ENCODE measurements around the gene CDC42EP1. TPM values are rescaled to one million over a fixed set of nuclear protein-coding genes. Genes with fewer than 3 reads are reported as not detected.
"Not testable (repeated sequence)": the region's sequence is repeated elsewhere in the genome, so short reads cannot be mapped to it uniquely, and the experiment has no call there.

The CDC42EP1 gene
- total and polyA plus RNA-seq, 2 donors (not counting 1 experiment from before 2014, with no cell fraction given) = 0.22 TPM; not detected in 1

DNA sequence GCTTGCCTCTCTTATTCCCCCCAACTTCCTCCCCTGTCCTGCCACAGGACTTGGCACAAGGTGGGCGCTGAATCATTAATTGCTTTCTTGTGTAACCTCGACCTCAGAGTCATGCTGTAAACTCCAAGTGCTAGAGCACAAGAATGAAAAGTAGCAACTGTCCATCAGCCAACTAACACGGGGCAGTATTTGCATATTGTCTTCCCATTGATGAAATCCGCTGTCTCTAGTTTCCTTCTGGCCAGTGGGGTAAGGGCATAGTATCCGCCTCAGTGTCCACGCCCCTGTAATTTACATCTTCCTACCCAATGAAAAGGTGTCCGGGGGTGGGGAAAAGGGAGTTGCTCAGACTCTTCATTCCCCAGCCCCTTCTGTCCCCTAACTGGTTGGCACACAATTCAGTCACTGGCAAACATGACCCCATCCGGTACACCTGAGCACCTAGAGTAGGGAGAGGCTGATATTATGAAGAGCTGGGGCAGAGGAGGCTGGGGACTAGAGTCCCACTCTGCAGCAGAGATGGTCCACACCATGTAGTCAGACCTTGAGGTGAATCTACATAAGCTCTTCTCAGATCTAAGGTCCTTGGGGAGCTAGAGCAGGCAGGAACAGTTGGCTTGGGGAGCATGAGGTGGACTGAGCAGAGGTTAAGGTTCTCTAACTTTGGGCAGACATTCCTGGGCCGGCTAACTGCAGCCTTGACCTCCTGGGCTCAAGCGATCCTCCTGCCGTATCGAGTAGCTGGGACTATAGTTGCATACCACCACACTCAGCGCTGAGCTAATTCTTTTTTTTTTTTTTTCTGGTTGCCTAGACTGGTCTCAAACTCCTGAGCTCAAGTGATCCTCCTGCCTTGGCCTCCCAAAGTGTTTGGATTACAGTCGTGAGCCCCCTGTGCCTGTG, 41.5 kb downstream of the CDC42EP1 start:
- H4K20me1 ChIP-seq (ENCODE audit: control insufficient read depth, insufficient read depth, low read length, poor library complexity, severe bottlenecking) = no peaks in the 10 kb centered on the region
- CTCF ChIA-PET = interaction anchor here (0.8 to 1.2 kb wide), 4 partner anchors 9 to 62 kb away, joined by 3 to 6 read pairs (median 3); no protein-coding TSS in a partner anchor
- 68% methylated on average over 8 of the region's 14 CpGs for WGBS (ENCODE audit: insufficient coverage)
- H3K4me3 Mint-ChIP-seq = no peak overlapping the region
- peaks cover 20% of the 10 kb centered on the region for H3K27me3 Mint-ChIP-seq
- no peaks in the 10 kb centered on the region for H3K9me3 Mint-ChIP-seq (ENCODE audit: insufficient read depth)
- no peak overlapping the region for H2AFZ ChIP-seq (ENCODE audit: insufficient read depth, low read depth, low read length, poor library complexity, severe bottlenecking)
- no peak overlapping the region for H3K27ac Mint-ChIP-seq
- no peaks in the 10 kb centered on the region for H3K9me3 ChIP-seq (ENCODE audit: control extremely low read depth in 1 of 3, control insufficient read depth in 2 of 3, insufficient read depth in 1 of 3, low read length in 2 of 3)
- intact Hi-C loops (cut with micrococcal nuclease) = loop anchor here (10.0 kb wide), 1 partner anchor 903 kb away; the partner anchor contains the start of gene DDX17
- H3K27ac ChIP-seq (ENCODE audit: low read length in 2 of 2) = no peak overlapping the region
- H3K36me3 ChIP-seq (replicated peaks in 1 of 2; ENCODE audit: control extremely low read depth in 1 of 2, control insufficient read depth in 1 of 2, extremely low read depth in 1 of 2, insufficient read depth in 2 of 2, low read length in 1 of 2) = no peaks in the 10 kb centered on the region
- no peak overlapping the region for H3K4me2 ChIP-seq (replicated peaks; ENCODE audit: low read depth, low read length, poor library complexity, severe bottlenecking)
- peaks cover under 1% of the 10 kb centered on the region for H3K4me1 Mint-ChIP-seq
- H3K4me1 ChIP-seq (ENCODE audit: control insufficient read depth in 2 of 2, insufficient read depth in 2 of 2, low read length in 2 of 2) = peaks cover 0 to under 1% of the 10 kb centered on the region in 2 donors
- peaks cover 0 to 3% (median 1%) of the 10 kb centered on the region in 4 experiments for H3K27me3 ChIP-seq (replicated peaks in 1 of 4; ENCODE audit: control extremely low read depth in 1 of 4, control insufficient read depth in 3 of 4, insufficient read depth in 4 of 4, low read length in 3 of 4)
- DNase-seq = no peak
- no peak overlapping the region for H3K4me3 ChIP-seq (ENCODE audit: control extremely low read depth in 1 of 5, extremely low read depth in 1 of 5, insufficient read depth in 1 of 5, low read depth in 2 of 5, low read length in 4 of 5)
- H3K79me2 ChIP-seq (ENCODE audit: control insufficient read depth, insufficient read depth, low read length) = no peaks in the 10 kb centered on the region
- no peak for ATAC-seq (ENCODE audit: low read depth)
- POLR2A ChIA-PET = interaction anchor here (0.6 kb wide), 2 partner anchors 83 to 280 kb away, joined by 3 to 4 read pairs; no protein-coding TSS in a partner anchor
- no peak for TF ChIP-seq EZH2 (IDR thresholded peaks at IDR 0.05; ENCODE audit: borderline replicate concordance, insufficient read depth, low read depth, low read length, poor library complexity, severe bottlenecking)
- TF ChIP-seq, protein P1, sequence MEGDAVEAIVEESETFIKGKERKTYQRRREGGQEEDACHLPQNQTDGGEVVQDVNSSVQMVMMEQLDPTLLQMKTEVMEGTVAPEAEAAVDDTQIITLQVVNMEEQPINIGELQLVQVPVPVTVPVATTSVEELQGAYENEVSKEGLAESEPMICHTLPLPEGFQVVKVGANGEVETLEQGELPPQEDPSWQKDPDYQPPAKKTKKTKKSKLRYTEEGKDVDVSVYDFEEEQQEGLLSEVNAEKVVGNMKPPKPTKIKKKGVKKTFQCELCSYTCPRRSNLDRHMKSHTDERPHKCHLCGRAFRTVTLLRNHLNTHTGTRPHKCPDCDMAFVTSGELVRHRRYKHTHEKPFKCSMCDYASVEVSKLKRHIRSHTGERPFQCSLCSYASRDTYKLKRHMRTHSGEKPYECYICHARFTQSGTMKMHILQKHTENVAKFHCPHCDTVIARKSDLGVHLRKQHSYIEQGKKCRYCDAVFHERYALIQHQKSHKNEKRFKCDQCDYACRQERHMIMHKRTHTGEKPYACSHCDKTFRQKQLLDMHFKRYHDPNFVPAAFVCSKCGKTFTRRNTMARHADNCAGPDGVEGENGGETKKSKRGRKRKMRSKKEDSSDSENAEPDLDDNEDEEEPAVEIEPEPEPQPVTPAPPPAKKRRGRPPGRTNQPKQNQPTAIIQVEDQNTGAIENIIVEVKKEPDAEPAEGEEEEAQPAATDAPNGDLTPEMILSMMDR (IDR thresholded peaks at IDR 0.05) = no peak
- no peak overlapping the region for H3K9ac ChIP-seq (ENCODE audit: low read length)

DNA sequence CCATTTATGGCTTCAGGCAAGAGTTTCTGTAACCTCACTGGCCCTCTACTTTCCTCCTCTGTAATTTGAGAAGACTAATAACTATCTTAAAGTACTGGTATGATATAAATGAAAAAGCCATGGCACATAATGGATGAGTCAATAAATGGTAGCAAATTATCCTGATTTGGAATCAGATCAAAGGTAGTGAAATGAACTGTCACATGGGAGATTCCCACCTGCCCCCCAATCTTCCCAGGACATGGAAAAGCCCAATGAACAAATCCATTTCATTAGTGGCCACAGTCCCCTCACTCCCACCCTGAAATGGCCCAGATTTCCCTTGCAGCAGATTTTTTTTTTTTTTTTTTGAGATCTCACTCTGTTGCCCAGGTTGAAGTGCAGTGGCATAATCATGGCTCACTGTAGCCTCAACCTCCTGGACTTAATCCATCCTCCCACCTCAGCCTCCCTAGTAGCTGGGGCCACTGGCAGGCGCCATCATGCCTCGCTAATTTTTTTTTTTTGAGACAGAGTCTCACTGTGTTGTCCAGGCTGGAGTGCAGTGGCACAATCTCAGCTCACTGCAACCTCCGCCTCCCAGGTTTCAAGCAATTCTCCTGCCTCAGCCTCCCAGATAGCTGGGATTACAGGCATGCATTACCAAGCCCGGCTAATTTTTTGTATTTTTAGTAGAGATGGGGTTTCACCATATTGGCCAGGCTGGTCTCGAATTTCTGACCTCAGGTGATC, 42.4 kb downstream of the CDC42EP1 start:
- not testable (repeated sequence) for H3K27ac Mint-ChIP-seq; H3K79me2 ChIP-seq (ENCODE audit: control insufficient read depth, insufficient read depth, low read length); H3K36me3 ChIP-seq (replicated peaks in 1 of 2; ENCODE audit: control extremely low read depth in 1 of 2, control insufficient read depth in 1 of 2, extremely low read depth in 1 of 2, insufficient read depth in 2 of 2, low read length in 1 of 2); H3K4me1 Mint-ChIP-seq; H3K4me2 ChIP-seq (replicated peaks; ENCODE audit: low read depth, low read length, poor library complexity, severe bottlenecking); H3K4me3 ChIP-seq (ENCODE audit: control extremely low read depth in 1 of 5, extremely low read depth in 1 of 5, insufficient read depth in 1 of 5, low read depth in 2 of 5, low read length in 4 of 5); DNase-seq; H3K27me3 ChIP-seq (replicated peaks in 1 of 4; ENCODE audit: control extremely low read depth in 1 of 4, control insufficient read depth in 3 of 4, insufficient read depth in 4 of 4, low read length in 3 of 4); H3K9me3 Mint-ChIP-seq (ENCODE audit: insufficient read depth); ATAC-seq (ENCODE audit: low read depth); H3K9me3 ChIP-seq (ENCODE audit: control extremely low read depth in 1 of 3, control insufficient read depth in 2 of 3, insufficient read depth in 1 of 3, low read length in 2 of 3); H3K4me3 Mint-ChIP-seq; H2AFZ ChIP-seq (ENCODE audit: insufficient read depth, low read depth, low read length, poor library complexity, severe bottlenecking); H4K20me1 ChIP-seq (ENCODE audit: control insufficient read depth, insufficient read depth, low read length, poor library complexity, severe bottlenecking); H3K27ac ChIP-seq (ENCODE audit: low read length in 2 of 2); H3K9ac ChIP-seq (ENCODE audit: low read length)
- CTCF ChIA-PET = interaction anchor here (0.8 to 1.2 kb wide), 3 partner anchors 10 to 35 kb away, joined by 3 to 6 read pairs (median 3); no protein-coding TSS in a partner anchor
- intact Hi-C loops (cut with micrococcal nuclease) = loop anchor here (10.0 kb wide), 1 partner anchor 902 kb away; the partner anchor contains the start of gene DDX17
- peaks cover 5 to 10% of the 10 kb centered on the region in 2 donors for H3K4me1 ChIP-seq (ENCODE audit: control insufficient read depth in 2 of 2, insufficient read depth in 2 of 2, low read length in 2 of 2)
- POLR2A ChIA-PET = interaction anchor here (0.6 kb wide), 1 partner anchor 82 kb away, joined by 4 read pairs; no protein-coding TSS in a partner anchor
- WGBS (ENCODE audit: insufficient coverage) = 92% methylated on average over 3 of the region's 5 CpGs
- peaks cover 20% of the 10 kb centered on the region for H3K27me3 Mint-ChIP-seq
